ENCODE measurements around the gene COL25A1.
"Not testable (repeated sequence)": the region's sequence is repeated elsewhere in the genome, so short reads cannot be mapped to it uniquely, and the experiment has no call there.

Gene COL25A1

GRCh38 chr4:108906866-108907367 is 395.5 kb downstream of the COL25A1 start:
- no peak for DNase-seq (ENCODE audit: low read depth in 2 of 2)

- DNase-seq (ENCODE audit: low read depth in 2 of 2) = no peak
Observed at GRCh38 chr4:108906006-108906405, 396.5 kb downstream of the COL25A1 start.

GRCh38 chr4:108903464-108904221 is 398.8 kb downstream of the COL25A1 start:
- DNase-seq (ENCODE audit: low read depth in 2 of 2) = no peak

GRCh38 chr4:108902769-108903168 is 399.7 kb downstream of the COL25A1 start:
- no peak for DNase-seq (ENCODE audit: low read depth in 2 of 2)

- no peak for DNase-seq (ENCODE audit: low read depth in 2 of 2)
Observed at GRCh38 chr4:108901291-108901690, 401.2 kb downstream of the COL25A1 start.

- no peak for DNase-seq (ENCODE audit: low read depth in 2 of 2)
Observed at GRCh38 chr4:108900018-108900580, 402.4 kb downstream of the COL25A1 start.

- DNase-seq (ENCODE audit: low read depth in 2 of 2) = no peak
Observed at GRCh38 chr4:108893468-108893867, 409.0 kb downstream of the COL25A1 start.

- DNase-seq (ENCODE audit: low read depth in 2 of 2) = no peak
Observed at GRCh38 chr4:108891896-108892590, 410.4 kb downstream of the COL25A1 start.

- DNase-seq (ENCODE audit: low read depth in 2 of 2) = no peak
Observed at GRCh38 chr4:108890484-108890881, 412.0 kb downstream of the COL25A1 start.

GRCh38 chr4:108889696-108890483 is 412.6 kb downstream of the COL25A1 start:
- no peak for DNase-seq (ENCODE audit: low read depth in 2 of 2)

GRCh38 chr4:108888769-108889168 is 413.7 kb downstream of the COL25A1 start:
- DNase-seq (ENCODE audit: low read depth in 2 of 2) = no peak

- no peak for DNase-seq (ENCODE audit: low read depth in 2 of 2)
Observed at GRCh38 chr4:108887034-108887433, 415.4 kb downstream of the COL25A1 start.

GRCh38 chr4:108885211-108885610 is 417.2 kb downstream of the COL25A1 start:
- no peak for DNase-seq (ENCODE audit: low read depth in 2 of 2)

GRCh38 chr4:108884596-108884995 is 417.9 kb downstream of the COL25A1 start:
- DNase-seq (ENCODE audit: low read depth in 2 of 2) = no peak

- no peak for DNase-seq (ENCODE audit: low read depth in 2 of 2)
Observed at GRCh38 chr4:108881986-108882385, 420.5 kb downstream of the COL25A1 start.

GRCh38 chr4:108881190-108881589 is 421.3 kb downstream of the COL25A1 start:
- DNase-seq (ENCODE audit: low read depth in 2 of 2) = no peak

- DNase-seq (ENCODE audit: low read depth in 2 of 2) = no peak
Observed at GRCh38 chr4:108878806-108879205, 423.7 kb downstream of the COL25A1 start.

GRCh38 chr4:108877821-108878220 is 424.6 kb downstream of the COL25A1 start:
- DNase-seq (ENCODE audit: low read depth in 2 of 2) = no peak

GRCh38 chr4:108874806-108875205 is 427.7 kb downstream of the COL25A1 start:
- no peak for DNase-seq (ENCODE audit: low read depth in 2 of 2)

- DNase-seq (ENCODE audit: low read depth in 2 of 2) = not testable (repeated sequence)
Observed at GRCh38 chr4:108869970-108870369, 432.5 kb downstream of the COL25A1 start.

- DNase-seq (ENCODE audit: low read depth in 2 of 2) = no peak
Observed at GRCh38 chr4:108868606-108869227, 433.7 kb downstream of the COL25A1 start.
